ENCODE results near the gene PLEKHA7.
"Not testable (repeated sequence)": the region's sequence is repeated elsewhere in the genome, so short reads cannot be mapped to it uniquely, and the experiment has no call there.

Gene PLEKHA7

GRCh38 chr11:16977136-16977993 is 36.8 kb downstream of the PLEKHA7 start:
- no peak for DNase-seq

DNA sequence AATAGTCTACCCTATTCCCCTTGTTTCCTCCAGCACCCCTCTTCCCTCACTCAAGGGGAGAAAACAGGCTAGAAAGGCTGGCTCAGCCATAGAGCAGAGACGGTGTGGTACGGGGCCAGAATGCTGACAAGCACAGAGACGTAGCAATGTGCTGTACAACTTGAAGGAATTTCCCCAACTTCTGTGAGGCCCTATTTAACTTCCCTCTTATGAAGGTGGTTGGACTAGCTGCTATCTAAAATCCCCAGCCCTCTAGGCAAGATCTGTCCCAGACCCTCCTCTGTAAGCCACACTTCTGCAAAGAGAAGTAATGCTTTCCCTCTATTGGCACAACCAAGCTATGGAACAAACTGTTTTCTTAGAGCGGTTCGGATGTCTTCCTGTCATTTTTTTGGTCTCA is 37.8 kb downstream of the PLEKHA7 start:
- no peak for DNase-seq

DNA sequence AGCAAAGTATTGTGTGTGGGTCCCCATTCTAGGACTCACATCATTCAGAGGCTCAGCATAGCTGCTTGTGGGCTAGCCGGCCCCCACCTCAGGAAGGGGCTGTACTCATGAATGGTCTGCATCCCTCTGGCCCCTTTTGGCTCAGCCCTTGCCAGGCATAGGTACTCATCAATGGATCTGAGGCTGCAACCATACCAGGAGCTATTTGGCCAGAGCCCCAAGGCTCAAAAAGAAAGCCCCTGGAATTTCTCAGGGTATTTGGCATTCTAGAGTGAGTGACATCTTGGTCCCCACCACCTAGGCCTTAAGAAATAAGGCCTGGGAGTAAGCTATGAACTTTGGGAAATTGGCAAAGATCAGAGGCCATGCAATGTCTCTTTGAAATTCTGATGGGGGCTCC is 38.3 kb downstream of the PLEKHA7 start:
- DNase-seq: no peak

- no peak for DNase-seq
Observed at GRCh38 chr11:16973338-16973964, 40.8 kb downstream of the PLEKHA7 start.

GRCh38 chr11:16969010-16969999 is 44.9 kb downstream of the PLEKHA7 start:
- DNase-seq: no peak

DNA sequence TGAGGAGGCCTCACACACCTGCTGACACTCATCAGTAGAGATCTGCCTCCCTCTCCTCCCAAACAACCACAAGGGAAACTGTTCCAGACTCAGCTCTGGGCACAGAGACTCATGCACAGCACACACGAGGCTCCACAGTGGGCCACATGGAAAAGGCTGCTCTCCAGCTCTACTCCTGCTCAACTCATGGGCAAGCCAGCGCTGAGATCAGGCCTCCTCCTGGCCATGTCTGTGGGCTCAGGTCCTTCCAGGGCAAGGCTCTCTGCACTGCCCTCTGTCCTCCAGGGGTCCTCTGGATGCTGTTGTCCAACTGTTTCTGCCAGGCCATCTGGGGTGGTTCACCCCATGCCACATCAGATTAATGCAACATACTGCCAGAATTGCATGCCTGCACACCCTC is 46.0 kb downstream of the PLEKHA7 start:
- DNase-seq: no peak

DNA sequence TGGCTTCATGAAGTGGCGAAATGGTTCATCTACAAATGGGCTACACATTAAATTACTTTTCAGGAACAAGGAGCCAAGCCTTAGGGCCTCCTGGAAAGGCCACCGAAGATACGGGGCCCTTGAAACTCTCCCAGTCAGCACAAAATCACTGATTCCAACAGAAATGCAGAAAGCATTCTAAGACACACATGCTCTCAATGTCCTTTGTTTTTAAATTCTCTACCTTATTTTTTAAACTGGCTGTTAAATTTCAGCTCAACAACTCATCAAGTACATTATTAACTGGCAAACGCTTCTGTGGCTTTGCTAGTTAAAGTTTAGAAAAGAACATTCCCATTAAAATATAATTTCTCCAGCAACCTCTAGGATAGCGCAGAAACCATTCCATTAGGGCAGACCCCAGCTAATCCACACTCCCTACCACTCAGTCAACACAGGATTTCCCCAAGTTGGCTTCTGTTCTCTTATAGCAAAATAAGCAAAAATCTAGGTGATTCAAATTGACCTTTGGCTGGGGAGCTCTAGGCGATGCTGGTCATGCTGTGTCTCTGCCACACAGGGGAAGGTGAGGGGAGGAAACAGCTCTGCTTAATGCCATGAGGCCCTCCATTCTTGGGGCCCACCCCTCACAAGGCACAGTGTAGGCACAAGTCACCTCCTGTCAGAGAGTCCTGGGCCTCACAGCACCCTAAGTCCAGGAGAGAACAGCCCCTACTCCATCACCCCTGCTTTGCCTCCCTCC is 47.1 kb downstream of the PLEKHA7 start:
- DNase-seq: no peak

GRCh38 chr11:16964501-16964900 is 49.7 kb downstream of the PLEKHA7 start:
- DNase-seq: no peak

- DNase-seq: no peak
Observed at GRCh38 chr11:16963316-16963876, 50.8 kb downstream of the PLEKHA7 start.

- DNase-seq: not testable (repeated sequence)
Observed at GRCh38 chr11:16962589-16962988, 51.6 kb downstream of the PLEKHA7 start.

DNA sequence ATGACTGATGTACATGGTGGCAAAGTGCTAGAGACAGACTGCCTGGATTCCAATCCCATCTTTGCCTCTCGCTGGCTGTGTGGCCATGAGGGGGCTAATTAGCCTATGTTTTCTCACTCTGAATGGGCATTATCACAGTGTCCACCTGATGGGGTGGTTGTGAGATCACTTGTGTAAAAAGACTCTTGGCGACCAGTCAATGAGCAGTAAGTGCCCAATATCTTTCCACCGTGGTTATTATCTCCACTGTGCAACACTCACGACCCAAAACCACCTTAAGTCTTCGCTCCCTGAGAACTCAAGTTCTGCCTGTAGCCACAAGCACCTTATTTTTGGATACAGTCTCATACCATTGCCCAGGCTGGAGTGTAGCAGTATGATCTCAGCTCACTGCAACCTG is 52.1 kb downstream of the PLEKHA7 start:
- no peak for DNase-seq

DNA sequence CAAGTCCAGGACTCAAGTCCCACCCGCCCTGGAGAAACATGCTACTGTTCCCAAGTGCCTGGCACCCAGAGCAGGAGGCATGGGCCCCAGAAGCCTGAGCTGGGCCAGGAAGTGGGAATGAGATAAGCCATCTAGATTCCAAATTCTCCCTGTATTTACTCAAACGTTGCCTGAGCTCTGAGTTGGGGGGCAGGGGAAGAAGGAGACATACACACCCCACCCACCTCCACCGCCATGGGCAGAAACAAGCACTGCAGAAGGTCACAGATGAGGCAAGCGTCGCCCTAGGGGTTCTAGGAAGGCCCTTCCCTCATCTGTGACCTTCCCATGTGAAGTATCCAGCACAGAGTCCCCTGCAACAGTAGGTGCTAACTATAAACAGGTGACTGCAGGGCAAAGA is 54.0 kb downstream of the PLEKHA7 start:
- no peak for DNase-seq

DNA sequence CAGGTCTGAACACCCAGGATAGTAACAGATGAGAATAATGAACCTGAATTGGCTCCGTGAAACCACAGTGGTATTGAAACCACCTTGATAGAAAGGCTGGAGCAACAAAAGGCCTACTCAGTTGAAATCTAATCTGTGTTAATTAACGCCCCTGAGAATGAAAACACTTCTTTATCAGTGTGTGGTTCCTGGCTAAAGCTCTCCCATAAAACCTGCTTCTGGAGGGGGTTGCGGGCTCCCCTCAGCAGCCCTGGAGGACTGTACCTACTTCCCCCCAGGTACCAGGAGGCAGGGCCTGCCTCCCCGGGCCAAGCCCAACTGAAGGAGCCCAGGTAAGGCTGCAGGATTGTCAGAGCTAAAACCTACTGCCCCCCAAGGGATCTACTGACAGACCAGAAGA is 54.6 kb downstream of the PLEKHA7 start:
- DNase-seq: no peak

GRCh38 chr11:16958833-16959232 is 55.4 kb downstream of the PLEKHA7 start:
- DNase-seq: no peak

- no peak for DNase-seq
Observed at GRCh38 chr11:16956538-16957153, 57.6 kb downstream of the PLEKHA7 start.

DNA sequence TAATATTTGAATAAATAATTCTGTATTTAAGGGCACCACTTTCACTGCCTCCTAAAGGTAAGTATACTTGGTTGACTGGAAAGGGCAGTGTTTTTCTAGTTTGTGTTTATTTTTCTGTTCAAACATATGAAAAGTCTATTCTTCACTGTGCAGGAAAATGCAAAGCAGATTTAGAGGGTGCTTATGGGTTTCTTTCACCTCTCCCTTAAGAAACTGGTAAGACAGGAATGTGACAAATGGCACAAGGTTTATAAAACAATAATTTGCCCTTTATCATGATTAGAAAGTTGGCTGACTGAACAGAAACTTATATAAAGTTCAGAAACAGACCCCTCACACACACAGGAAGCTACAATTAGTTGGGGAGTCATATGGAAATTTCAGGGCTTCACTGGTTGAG is 60.6 kb downstream of the PLEKHA7 start:
- DNase-seq: no peak

GRCh38 chr11:16946477-16947282 is 67.5 kb downstream of the PLEKHA7 start:
- DNase-seq: no peak

- no peak for DNase-seq
Observed at GRCh38 chr11:16945671-16946469, 68.3 kb downstream of the PLEKHA7 start.

DNA sequence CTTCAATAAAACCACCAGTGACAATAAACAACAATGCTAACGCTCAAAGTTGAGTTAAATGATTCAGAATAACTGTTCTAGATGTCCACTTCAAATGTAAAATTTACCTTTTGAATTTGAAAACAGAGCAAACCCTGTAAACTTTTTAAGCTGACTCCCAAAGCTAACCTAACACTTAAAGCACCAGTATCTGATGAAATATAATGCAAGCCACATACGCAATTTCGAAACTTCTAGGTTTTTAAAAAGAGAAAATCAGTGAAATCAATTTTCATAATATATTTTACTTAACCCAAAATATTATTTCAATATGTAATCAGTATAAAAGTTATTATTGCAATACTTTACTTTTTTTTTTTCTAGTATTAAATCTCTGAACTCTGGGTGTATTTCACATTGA is 71.3 kb downstream of the PLEKHA7 start:
- no peak for DNase-seq

DNA sequence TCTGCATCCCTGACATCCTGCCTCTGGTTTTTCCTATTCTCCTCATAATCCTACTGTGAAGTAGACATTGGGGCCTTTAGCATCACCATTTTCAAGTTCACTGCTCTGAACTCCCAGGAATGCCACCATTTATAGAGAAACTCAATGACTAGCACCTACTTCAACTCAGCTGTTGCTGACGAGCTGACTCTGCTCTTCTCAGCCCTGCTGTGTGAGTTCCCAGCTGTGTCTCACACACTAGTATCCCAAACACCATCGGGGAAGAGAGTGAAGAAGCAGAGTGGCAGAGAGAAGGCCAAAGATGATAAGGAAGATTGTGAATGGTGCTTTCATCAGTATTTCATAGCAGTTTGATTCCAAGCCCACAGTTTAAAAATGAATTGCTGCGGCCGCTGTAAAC is 71.9 kb downstream of the PLEKHA7 start:
- no peak for DNase-seq
